ENCODE measurements around the gene TACR2. TPM values are rescaled to one million over a fixed set of nuclear protein-coding genes. Genes with fewer than 3 reads are reported as not detected.

Gene TACR2
- total and polyA plus RNA-seq, 2 donors (not counting 3 experiments of a cell fraction or from before 2014, with no cell fraction given): 0.19 TPM; not detected in 1

DNA sequence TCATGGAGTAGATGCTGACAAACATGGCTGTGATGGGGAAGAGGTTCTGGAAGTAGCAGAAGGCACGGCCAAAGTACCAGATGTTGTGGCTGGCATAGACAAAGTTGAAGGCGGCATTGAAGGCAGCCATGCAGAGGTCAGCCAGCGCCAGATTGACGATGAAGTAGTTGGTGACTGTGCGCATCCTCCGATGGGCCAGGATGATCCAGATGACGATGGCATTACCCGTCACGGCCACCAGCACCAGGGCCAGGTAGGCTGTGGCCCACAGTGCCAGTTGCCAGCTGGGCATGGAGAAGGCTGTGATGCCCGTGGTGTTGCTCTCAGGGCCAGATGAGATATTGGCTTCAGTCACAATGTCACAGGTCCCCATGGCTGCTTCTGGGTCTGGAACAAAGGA, 767 bp downstream of the TACR2 start:
- Histone ChIP-seq H3K4me2 (ENCODE audit: insufficient read depth, low read length) (no peak overlapping the region), H3K9me3 (replicated peaks; ENCODE audit: control insufficient read depth, insufficient read depth, low read length) (no peaks in the 10 kb centered on the region), H3K36me3 (ENCODE audit: control insufficient read depth in 2 of 2, extremely low read depth in 1 of 2, insufficient read depth in 2 of 2, low read length in 2 of 2) (no peaks in the 10 kb centered on the region), H3K79me2 (ENCODE audit: control insufficient read depth, insufficient read depth, low read length) (no peaks in the 10 kb centered on the region), H4K20me1 (replicated peaks; ENCODE audit: control insufficient read depth, extremely low read depth, insufficient read depth, low read length) (no peaks in the 10 kb centered on the region), H3K27me3 (ENCODE audit: control insufficient read depth in 2 of 2, insufficient read depth in 2 of 2, low read length in 2 of 2) (no peaks in the 10 kb centered on the region), H3K9ac (replicated peaks; ENCODE audit: extremely low read depth, insufficient read depth, low read length) (no peak overlapping the region), H2AFZ (ENCODE audit: low read depth, low read length) (no peak overlapping the region), H3K27ac (ENCODE audit: insufficient read depth, low read depth, low read length) (no peak overlapping the region), H3K9me1 (replicated peaks; ENCODE audit: control insufficient read depth, extremely low read depth, insufficient read depth, low read length) (no peaks in the 10 kb centered on the region), H3K4me1 (ENCODE audit: control insufficient read depth, extremely low read depth, insufficient read depth, low read length) (peaks cover 6% of the 10 kb centered on the region), H3K4me3 (replicated peaks in 1 of 3; ENCODE audit: insufficient read depth in 1 of 3, low read depth in 1 of 3, low read length in 3 of 3) (no peak overlapping the region)
- dilution Hi-C loops (cut with MboI; ENCODE audit: extremely low pct_ligation_motif_present, low sequenced_read_pairs) (no loop called here), intact Hi-C loops (cut with micrococcal nuclease) (no loop called here)
- FAIRE-seq: no peak
- no TSS peak for BruUV-seq (replicated peaks)
- TF ChIP-seq, protein P1, sequence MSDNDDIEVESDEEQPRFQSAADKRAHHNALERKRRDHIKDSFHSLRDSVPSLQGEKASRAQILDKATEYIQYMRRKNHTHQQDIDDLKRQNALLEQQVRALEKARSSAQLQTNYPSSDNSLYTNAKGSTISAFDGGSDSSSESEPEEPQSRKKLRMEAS (IDR thresholded peaks at IDR 0.05; ENCODE audit: insufficient read depth, insufficient read length): no peak
- TF ChIP-seq POLR2A (IDR thresholded peaks at IDR 0.05; ENCODE audit: low read depth, low read length) (no peak), JUN (IDR thresholded peaks at IDR 0.05; ENCODE audit: borderline replicate concordance, insufficient read depth, insufficient read length, low read depth) (no peak), EZH2 (IDR thresholded peaks at IDR 0.05; ENCODE audit: borderline replicate concordance, low read depth, low read length, severe bottlenecking) (no peak), MYC (IDR thresholded peaks at IDR 0.05; ENCODE audit: low read depth, low read length) (no peak), CTCF (IDR thresholded peaks at IDR 0.05; ENCODE audit: extremely low read depth in 1 of 2, insufficient read depth in 1 of 2, low read depth in 1 of 2, low read length in 2 of 2) (no peak), FOS (IDR thresholded peaks at IDR 0.05; ENCODE audit: borderline replicate concordance, insufficient read depth, low read length) (no peak), GATA2 (IDR thresholded peaks at IDR 0.05; ENCODE audit: insufficient read depth, insufficient read length, low read depth, low read length) (no peak), POLR2AphosphoS5 (IDR thresholded peaks at IDR 0.05; ENCODE audit: insufficient read depth, low read depth, low read length) (no peak)
- ChIA-PET CTCF (interaction anchor here (0.7 to 1.3 kb wide), 2 partner anchors 91 to 99 kb away, joined by 3 read pairs; no protein-coding TSS in a partner anchor), POLR2A (no interaction called here)
- DNase-seq (ENCODE audit: low read depth, low spot score): no peak

Data from endothelial cell of umbilical vein (primary cell).